SU-DHL-6 (cell line): ENCODE data around the gene CRAT.

ENCODE experiments used
- H2AFZ ChIP-seq: fragments of 200-600 bp; sonication (generic); 2 replicates; pipeline ENCODE4 v1.6.1; 2014; ENCODE audit warnings: low read depth, mild to moderate bottlenecking, moderate library complexity, mixed read lengths, antibody characterized with exemption, low read length; ENCODE audit not compliant: severe bottlenecking
- H3F3A ChIP-seq: fragments of 200-600 bp; shearing (Covaris generic); 2 replicates; pipeline ENCODE4 v1.6.0; 2016; ENCODE audit warnings: antibody characterized with exemption, mild to moderate bottlenecking; ENCODE audit not compliant: insufficient read depth
- H3K27ac ChIP-seq: fragments of 200-600 bp; sonication (generic); 2 replicates; pipeline ENCODE4 v1.5.1; 2016; ENCODE audit warnings: low read depth, mild to moderate bottlenecking, low read length, moderate library complexity, mixed read lengths
- H3K27me3 ChIP-seq: fragments of 200-600 bp; sonication (generic), shearing (Covaris generic); 2 replicates; pipeline ENCODE4 v1.6.0; 2014; ENCODE audit warnings: mild to moderate bottlenecking, low read length
- H3K36me3 ChIP-seq: fragments of 200-600 bp; sonication (generic); 2 replicates; pipeline ENCODE4 v1.6.1; 2014; ENCODE audit warnings: mild to moderate bottlenecking, low read length, mixed read lengths
- H3K4me2 ChIP-seq: fragments of 300-600, 200-600 bp; shearing (Covaris generic), sonication (generic); 2 replicates; pipeline ENCODE4 v1.6.0; 2014; ENCODE audit warnings: low read length, low read depth, mild to moderate bottlenecking; ENCODE audit not compliant: poor library complexity, severe bottlenecking
- H3K4me3 ChIP-seq: fragments of 200-600 bp; sonication (generic); 2 replicates; pipeline ENCODE4 v1.5.1; 2014; ENCODE audit warnings: antibody characterized with exemption, low read length, mild to moderate bottlenecking, mixed read lengths; ENCODE audit not compliant: insufficient read depth, poor library complexity, severe bottlenecking
- H3K79me2 ChIP-seq: fragments of 200-600 bp; sonication (generic); 2 replicates; pipeline ENCODE4 v1.6.1; 2014; ENCODE audit warnings: mild to moderate bottlenecking, low read length, moderate library complexity; ENCODE audit not compliant: insufficient read depth
- H3K9ac ChIP-seq: fragments of 200-600 bp; sonication (generic); 2 replicates; pipeline ENCODE4 v1.7.0; 2014; ENCODE audit warnings: mild to moderate bottlenecking, low read length
- H3K9me2 ChIP-seq: fragments of 200-600 bp; sonication (generic); replicated peaks from 2 replicates; pipeline ENCODE4 v1.6.1; 2014; ENCODE audit warnings: low read length; ENCODE audit not compliant: insufficient read depth
- H3K9me3 ChIP-seq: fragments of 200-600 bp; sonication (generic); 2 replicates; pipeline ENCODE4 v1.6.1; 2014; ENCODE audit warnings: low read length, mixed read lengths; ENCODE audit not compliant: insufficient read depth
- H4K20me1 ChIP-seq: fragments of 200-600 bp; sonication (generic); 2 replicates; pipeline ENCODE4 v1.6.1; 2014; ENCODE audit warnings: low read depth, mild to moderate bottlenecking, antibody characterized with exemption, low read length, moderate library complexity, mixed read lengths
- EZH2phosphoT487 ChIP-seq: fragments of 200-600 bp; sonication (generic), shearing (Covaris generic); conservative IDR thresholded peaks from 2 replicates; pipeline ENCODE4 v1.6.1; 2018; ENCODE audit warnings: mild to moderate bottlenecking, antibody characterized with exemption, low read length, moderate library complexity, mixed read lengths
- TF ChIP-seq, protein P1 (sequence below): fragments of 200-600 bp; sonication (generic); IDR thresholded peaks from one replicate; pipeline ENCODE4 v1.5.1; 2017; ENCODE audit warnings: antibody characterized with exemption, mild to moderate bottlenecking, low read length, moderate library complexity; ENCODE audit not compliant: insufficient read depth, poor library complexity, severe bottlenecking

Gene CRAT

DNA sequence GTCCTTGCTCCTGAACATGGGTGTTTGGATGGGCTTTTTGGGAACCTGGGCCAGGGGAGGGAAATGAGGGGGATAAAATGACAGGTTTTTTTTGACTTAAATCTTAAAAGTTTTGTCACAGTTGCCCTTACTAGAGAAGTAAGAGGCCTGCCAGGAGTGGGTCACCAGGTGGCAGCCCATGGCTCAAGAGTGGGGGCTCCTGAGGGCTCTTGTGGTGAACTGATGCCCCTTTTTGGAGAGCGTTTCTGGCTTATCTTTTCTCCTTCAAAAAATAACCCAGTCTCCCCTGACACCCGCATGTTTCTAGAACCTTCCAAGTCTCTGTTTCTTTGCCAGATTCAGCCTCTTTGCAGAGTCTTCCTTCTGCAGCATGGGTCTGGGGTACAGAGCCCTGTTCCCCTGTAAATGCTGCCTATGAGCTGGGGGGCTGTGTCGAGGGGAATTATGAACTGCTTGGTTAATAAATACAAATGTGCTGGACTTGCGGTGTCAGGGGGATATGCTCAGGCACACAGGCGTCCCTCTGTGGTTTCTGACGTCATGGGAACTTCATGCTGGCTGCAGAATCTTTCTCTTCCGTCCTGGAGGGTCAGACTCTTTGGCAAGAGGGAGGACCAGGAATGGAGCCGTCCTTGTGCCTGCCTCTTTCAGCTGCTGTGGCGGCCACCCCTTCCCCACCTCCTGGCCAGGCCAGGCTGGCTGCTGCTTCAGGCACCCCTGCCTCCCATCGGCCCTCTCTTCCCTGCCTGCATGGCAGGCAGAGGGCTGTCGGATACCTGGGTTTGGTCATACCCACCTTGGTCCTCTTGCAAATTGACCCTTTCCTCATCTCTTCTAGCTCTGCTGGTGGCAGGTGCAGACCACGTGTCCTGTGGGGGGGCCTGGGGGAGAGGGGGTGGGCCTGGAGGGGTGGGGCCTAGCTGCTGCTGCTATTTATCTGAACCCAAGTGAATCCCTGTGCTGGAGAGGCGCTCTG lies 30.8 kb upstream of the CRAT start:
- H3K27ac ChIP-seq: peak overlapping the region; percentile 74
- no peaks in the 10 kb centered on the region for H4K20me1 ChIP-seq
- H3K9me3 ChIP-seq: no peaks in the 10 kb centered on the region
- H3K79me2 ChIP-seq: no peaks in the 10 kb centered on the region
- no peaks in the 10 kb centered on the region for H3K9me2 ChIP-seq
- no peaks in the 10 kb centered on the region for H3K27me3 ChIP-seq
- H3F3A ChIP-seq: peaks cover 3% of the 10 kb centered on the region; the same call in 1 of the 2 replicates
- peak overlapping the region; percentile 48 for H3K9ac ChIP-seq
- no peak for TF ChIP-seq EZH2phosphoT487
- TF ChIP-seq, protein P1, sequence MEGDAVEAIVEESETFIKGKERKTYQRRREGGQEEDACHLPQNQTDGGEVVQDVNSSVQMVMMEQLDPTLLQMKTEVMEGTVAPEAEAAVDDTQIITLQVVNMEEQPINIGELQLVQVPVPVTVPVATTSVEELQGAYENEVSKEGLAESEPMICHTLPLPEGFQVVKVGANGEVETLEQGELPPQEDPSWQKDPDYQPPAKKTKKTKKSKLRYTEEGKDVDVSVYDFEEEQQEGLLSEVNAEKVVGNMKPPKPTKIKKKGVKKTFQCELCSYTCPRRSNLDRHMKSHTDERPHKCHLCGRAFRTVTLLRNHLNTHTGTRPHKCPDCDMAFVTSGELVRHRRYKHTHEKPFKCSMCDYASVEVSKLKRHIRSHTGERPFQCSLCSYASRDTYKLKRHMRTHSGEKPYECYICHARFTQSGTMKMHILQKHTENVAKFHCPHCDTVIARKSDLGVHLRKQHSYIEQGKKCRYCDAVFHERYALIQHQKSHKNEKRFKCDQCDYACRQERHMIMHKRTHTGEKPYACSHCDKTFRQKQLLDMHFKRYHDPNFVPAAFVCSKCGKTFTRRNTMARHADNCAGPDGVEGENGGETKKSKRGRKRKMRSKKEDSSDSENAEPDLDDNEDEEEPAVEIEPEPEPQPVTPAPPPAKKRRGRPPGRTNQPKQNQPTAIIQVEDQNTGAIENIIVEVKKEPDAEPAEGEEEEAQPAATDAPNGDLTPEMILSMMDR: no peak
- no peak overlapping the region for H2AFZ ChIP-seq
- peak overlapping the region; percentile 1 for H3K4me3 ChIP-seq
- H3K36me3 ChIP-seq: no peaks in the 10 kb centered on the region
- peak overlapping the region; percentile 59 for H3K4me2 ChIP-seq

DNA sequence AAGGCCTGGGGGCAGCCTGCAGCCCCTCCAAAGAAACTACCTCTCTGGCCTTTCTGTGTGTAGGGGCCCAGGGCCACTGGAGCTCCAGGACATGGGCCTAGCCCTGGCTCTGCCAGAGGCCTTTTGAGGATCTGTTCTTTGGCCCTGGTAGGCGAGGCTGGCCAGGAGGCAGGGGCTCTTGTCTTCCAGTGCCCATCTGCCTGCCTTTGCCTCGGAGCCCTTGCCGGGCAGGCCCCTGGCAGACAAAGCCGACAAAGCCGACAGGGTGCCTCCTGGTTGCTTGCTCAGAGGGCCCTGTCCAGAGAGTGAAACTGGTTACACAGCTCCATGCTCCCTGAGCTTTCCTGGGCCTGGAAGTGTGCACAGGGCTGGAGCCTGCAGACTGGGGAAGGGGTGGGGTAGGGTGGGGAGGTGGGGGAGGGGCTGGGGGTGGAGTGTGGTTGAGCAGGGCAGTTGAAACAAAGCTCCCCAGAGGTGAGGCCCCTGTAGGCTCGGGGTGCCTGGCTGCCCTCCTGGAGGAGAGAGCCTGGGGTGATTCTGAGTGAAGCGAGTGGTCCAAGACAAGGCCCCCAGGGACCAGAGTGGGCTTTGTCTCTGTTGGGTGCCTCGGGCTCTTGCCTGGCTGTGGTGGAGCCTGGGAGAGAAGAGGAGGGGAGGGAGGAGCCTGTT lies 29.9 kb upstream of the CRAT start:
- peak overlapping the region; percentile 74 for H3K27ac ChIP-seq
- no peaks in the 10 kb centered on the region for H3K27me3 ChIP-seq
- peak overlapping the region; percentile 48 for H3K9ac ChIP-seq
- TF ChIP-seq, protein P1: no peak
- no peak for TF ChIP-seq EZH2phosphoT487
- no peaks in the 10 kb centered on the region for H3K36me3 ChIP-seq
- no peaks in the 10 kb centered on the region for H3K79me2 ChIP-seq
- H4K20me1 ChIP-seq: no peaks in the 10 kb centered on the region
- no peaks in the 10 kb centered on the region for H3K9me3 ChIP-seq
- H2AFZ ChIP-seq: peak overlapping the region; percentile 24
- peaks cover 3% of the 10 kb centered on the region; the same call in 1 of the 2 replicates for H3F3A ChIP-seq
- peak overlapping the region; percentile 29 for H3K4me3 ChIP-seq
- peak overlapping the region; percentile 59 for H3K4me2 ChIP-seq
- no peaks in the 10 kb centered on the region for H3K9me2 ChIP-seq

DNA sequence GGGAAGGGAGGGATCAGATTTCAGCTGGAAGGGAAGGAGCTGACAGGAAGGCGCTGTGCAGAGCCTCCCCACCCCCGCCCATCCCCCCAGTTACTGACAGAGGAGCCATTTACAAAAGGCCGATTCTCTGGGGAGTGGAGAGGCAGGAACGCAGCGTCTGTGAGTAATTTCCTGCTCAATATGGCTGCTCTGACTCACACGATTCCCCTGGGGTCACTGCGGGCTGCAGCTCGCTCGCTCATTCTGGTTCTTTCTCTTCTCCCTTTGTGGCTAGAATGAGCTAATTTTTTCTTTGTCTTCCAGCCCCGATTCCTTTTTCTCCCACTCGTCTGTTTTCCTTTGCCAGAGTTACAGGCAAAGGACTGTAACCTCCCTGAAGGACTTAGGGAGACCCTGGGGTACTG lies 29.4 kb upstream of the CRAT start:
- no peaks in the 10 kb centered on the region for H3K9me2 ChIP-seq

More for the DNA sequence above, 29.4 kb upstream of the CRAT start:
- peaks cover 3% of the 10 kb centered on the region; the same call in 1 of the 2 replicates for H3F3A ChIP-seq
- no peaks in the 10 kb centered on the region for H4K20me1 ChIP-seq
- H3K79me2 ChIP-seq: no peaks in the 10 kb centered on the region
- peak overlapping the region; percentile 59 for H3K4me2 ChIP-seq
- no peaks in the 10 kb centered on the region for H3K36me3 ChIP-seq
- no peaks in the 10 kb centered on the region for H3K9me3 ChIP-seq
- peak overlapping the region; percentile 29 for H3K4me3 ChIP-seq
- H2AFZ ChIP-seq: peak overlapping the region; percentile 24
- H3K9ac ChIP-seq: peak overlapping the region; percentile 48
- TF ChIP-seq, protein P1: no peak
- no peak for TF ChIP-seq EZH2phosphoT487
- peak overlapping the region; percentile 74 for H3K27ac ChIP-seq
- no peaks in the 10 kb centered on the region for H3K27me3 ChIP-seq
